Measurements from ENCODE around the gene MYL7. TPM values are rescaled to one million over a fixed set of nuclear protein-coding genes. Genes with fewer than 3 reads are reported as not detected.

Gene MYL7
- total RNA-seq, 4 donors from 2014 or later = not detected

GRCh38 chr7:44155191-44156185, 14.4 kb upstream of the MYL7 start:
- Histone ChIP-seq H3K27ac (no peak overlapping the region), H3K4me3 (no peak overlapping the region), H3K4me1 (no peaks in the 10 kb centered on the region), H3K27me3 (no peaks in the 10 kb centered on the region), H3K36me3 (no peaks in the 10 kb centered on the region), H3K9me3 (no peaks in the 10 kb centered on the region)
- no peak for ATAC-seq
- TF ChIP-seq CTCF (IDR thresholded peaks at IDR 0.05) (no peak), POLR2A (IDR thresholded peaks at IDR 0.05) (no peak), POLR2AphosphoS5 (IDR thresholded peaks at IDR 0.05) (no peak), EP300 (IDR thresholded peaks at IDR 0.05) (no peak)
- 80% methylated on average over 1 of the region's 8 CpGs; no CpG with 5 or more reads in 1 of the 2 donors for WGBS, 2 donors (ENCODE audit: low coverage in 1 of 2)

GRCh38 chr7:44154703-44155102, 13.6 kb upstream of the MYL7 start:
- TF ChIP-seq CTCF (IDR thresholded peaks at IDR 0.05) = no peak
- no peak for TF ChIP-seq EP300 (IDR thresholded peaks at IDR 0.05)
- TF ChIP-seq POLR2AphosphoS5 (IDR thresholded peaks at IDR 0.05) = no peak
- no peak for TF ChIP-seq POLR2A (IDR thresholded peaks at IDR 0.05)
- H3K9me3 ChIP-seq = no peaks in the 10 kb centered on the region
- H3K4me1 ChIP-seq = no peaks in the 10 kb centered on the region
- WGBS, 2 donors (ENCODE audit: low coverage in 1 of 2) = 61 to 100% methylated on average over 1 to 2 of the region's 3 CpGs
- H3K27me3 ChIP-seq = no peaks in the 10 kb centered on the region
- no peak for ATAC-seq
- H3K4me3 ChIP-seq = no peak overlapping the region
- H3K27ac ChIP-seq = no peak overlapping the region
- H3K36me3 ChIP-seq = no peaks in the 10 kb centered on the region

DNA sequence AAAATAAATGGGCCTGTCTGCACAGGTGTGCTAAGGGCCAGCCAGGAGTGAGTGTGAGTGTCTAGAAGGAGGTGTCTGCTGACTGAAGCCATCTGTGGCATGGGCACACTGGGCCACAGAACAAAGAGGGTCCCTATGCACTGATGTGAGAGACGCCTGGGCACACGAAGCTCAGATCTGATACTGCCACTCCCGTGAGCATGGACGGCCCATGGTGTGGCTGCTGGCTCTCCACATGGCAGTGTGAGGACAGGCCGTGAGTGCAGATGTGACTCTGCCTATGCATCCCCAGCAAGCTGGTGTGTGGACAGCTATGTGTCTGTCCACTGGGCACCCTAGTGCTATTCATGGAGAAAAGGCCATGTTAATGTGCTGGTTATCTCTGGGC, 12.8 kb upstream of the MYL7 start:
- no CpG with 5 or more reads among the region's 5 CpGs for WGBS, 2 donors (ENCODE audit: low coverage in 1 of 2)
- H3K9me3 ChIP-seq = no peaks in the 10 kb centered on the region

DNA sequence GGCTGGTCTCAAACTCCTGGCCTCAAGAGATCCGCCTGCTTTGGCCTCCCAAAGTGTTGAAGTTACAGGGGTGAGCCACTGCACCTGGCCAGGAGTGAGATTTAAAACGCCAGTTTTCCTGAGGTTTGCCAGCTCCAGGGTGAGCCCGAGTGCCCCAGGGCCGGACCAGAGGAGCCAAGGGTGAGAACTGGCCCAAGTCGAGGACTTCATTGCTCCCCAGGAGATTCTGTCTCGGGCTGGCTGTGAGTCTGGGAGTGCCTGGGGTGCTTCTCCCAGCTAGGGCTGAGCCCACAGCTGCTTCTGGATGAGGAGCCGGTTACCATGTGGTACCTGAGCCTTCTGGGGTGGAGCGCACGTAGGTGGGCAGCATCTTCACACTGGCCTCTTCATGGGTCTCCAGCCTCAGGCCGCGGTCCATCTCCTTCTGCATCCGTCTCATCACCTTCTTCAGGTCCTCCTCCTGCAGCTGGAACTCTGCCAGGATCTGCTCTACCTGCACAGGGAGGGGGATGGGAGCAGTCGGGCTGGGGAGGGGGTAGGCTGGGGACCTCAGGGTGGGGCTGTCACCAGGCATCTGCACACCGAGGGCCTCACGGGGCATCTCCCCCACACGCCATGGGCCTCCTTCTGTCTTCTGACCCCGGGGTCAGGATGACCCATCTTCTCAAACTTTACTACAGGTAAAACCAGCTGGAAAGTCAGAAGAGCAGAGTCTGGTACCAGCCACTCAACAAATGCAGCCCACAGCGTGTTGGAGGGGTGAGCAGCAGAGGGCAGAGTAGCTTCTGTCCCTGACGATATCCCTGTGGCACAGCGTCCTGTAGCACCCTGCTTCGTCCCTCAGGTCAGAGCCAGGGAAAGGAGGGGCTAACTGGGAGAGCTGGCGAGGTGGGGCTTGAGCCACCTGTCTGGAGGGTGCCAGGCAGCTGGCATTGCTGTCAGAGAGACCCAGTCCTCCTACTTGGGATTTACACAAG, 12.1 kb upstream of the MYL7 start:
- TF ChIP-seq POLR2A (IDR thresholded peaks at IDR 0.05) = no peak
- TF ChIP-seq POLR2AphosphoS5 (IDR thresholded peaks at IDR 0.05) = no peak
- TF ChIP-seq CTCF (IDR thresholded peaks at IDR 0.05) = no peak
- no peak for TF ChIP-seq EP300 (IDR thresholded peaks at IDR 0.05)
- Histone ChIP-seq H3K4me1 (no peaks in the 10 kb centered on the region), H3K4me3 (no peak overlapping the region), H3K36me3 (no peaks in the 10 kb centered on the region), H3K27me3 (no peaks in the 10 kb centered on the region), H3K27ac (no peak overlapping the region), H3K9me3 (no peaks in the 10 kb centered on the region)
- ATAC-seq = no peak
- 89% methylated on average over 3 of the region's 22 CpGs; no CpG with 5 or more reads in 1 of the 2 donors for WGBS, 2 donors (ENCODE audit: low coverage in 1 of 2)

More for the DNA sequence above, 12.8 kb upstream of the MYL7 start:
- no peaks in the 10 kb centered on the region for H3K4me1 ChIP-seq
- ATAC-seq = no peak
- no peaks in the 10 kb centered on the region for H3K36me3 ChIP-seq
- no peaks in the 10 kb centered on the region for H3K27me3 ChIP-seq
- TF ChIP-seq EP300 (IDR thresholded peaks at IDR 0.05) = no peak
- no peak for TF ChIP-seq POLR2A (IDR thresholded peaks at IDR 0.05)
- TF ChIP-seq POLR2AphosphoS5 (IDR thresholded peaks at IDR 0.05) = no peak
- no peak for TF ChIP-seq CTCF (IDR thresholded peaks at IDR 0.05)
- no peak overlapping the region for H3K4me3 ChIP-seq
- no peak overlapping the region for H3K27ac ChIP-seq

All from gastroesophageal sphincter (tissue), 4 donors.